GM18498 (cell line): ENCODE measurements around the gene CD33.
"Not testable (repeated sequence)": the region's sequence is repeated elsewhere in the genome, so short reads cannot be mapped to it uniquely, and the experiment has no call there.

ENCODE experiments used
- ATAC-seq: cut with Tn5 transposase; IDR thresholded peaks from one replicate; pipeline ENCODE4 v1.9.1; 2021; ENCODE audit warnings: mild to moderate bottlenecking, moderate library complexity; ENCODE audit not compliant: unreplicated experiment

The CD33 gene

GRCh38 chr19:51224898-51225393, at the start of gene CD33:
Gene CD33, plus strand, starts transcription at chr19:51225080. Its CDS starts 39 bp downstream, at chr19:51225119.
- ATAC-seq = not testable (repeated sequence)

GRCh38 chr19:51179256-51179655, 45.6 kb upstream of the CD33 start:
- ATAC-seq = no peak

GRCh38 chr19:51181377-51181912, 43.4 kb upstream of the CD33 start:
- ATAC-seq = no peak

- no peak for ATAC-seq
These were observed 42.9 kb upstream of the CD33 start for GRCh38 chr19:51181913-51182419.

- ATAC-seq = no peak
These were observed 41.3 kb upstream of the CD33 start for GRCh38 chr19:51183629-51184028.

- no peak for ATAC-seq
These were observed 39.6 kb upstream of the CD33 start for GRCh38 chr19:51185069-51185867.

GRCh38 chr19:51185868-51186215, 39.0 kb upstream of the CD33 start:
- no peak for ATAC-seq

- no peak for ATAC-seq
These were observed 38.6 kb upstream of the CD33 start for GRCh38 chr19:51186323-51186722.

GRCh38 chr19:51187395-51188226, 37.3 kb upstream of the CD33 start:
- no peak for ATAC-seq

- ATAC-seq = no peak
These were observed 36.7 kb upstream of the CD33 start for GRCh38 chr19:51188227-51188559.

- ATAC-seq = no peak
These were observed 32.2 kb upstream of the CD33 start for GRCh38 chr19:51192689-51193088.

- no peak for ATAC-seq
These were observed 30.2 kb upstream of the CD33 start for GRCh38 chr19:51194527-51195315.

- no peak for ATAC-seq
These were observed 29.6 kb upstream of the CD33 start for GRCh38 chr19:51195316-51195586.

- no peak for ATAC-seq
These were observed 29.3 kb upstream of the CD33 start for GRCh38 chr19:51195616-51196015.

- ATAC-seq = no peak
These were observed 28.7 kb upstream of the CD33 start for GRCh38 chr19:51196181-51196580.

- ATAC-seq = no peak
These were observed 26.2 kb upstream of the CD33 start for GRCh38 chr19:51198641-51199040.

- no peak for ATAC-seq
These were observed 24.7 kb upstream of the CD33 start for GRCh38 chr19:51200071-51200666.

- ATAC-seq = no peak
These were observed 23.2 kb upstream of the CD33 start for GRCh38 chr19:51201712-51202111.

GRCh38 chr19:51203916-51204315, 21.0 kb upstream of the CD33 start:
- no peak for ATAC-seq

GRCh38 chr19:51204321-51204720, 20.6 kb upstream of the CD33 start:
- no peak for ATAC-seq

- ATAC-seq = no peak
These were observed 17.1 kb upstream of the CD33 start for GRCh38 chr19:51207747-51208146.
